GM18526 (cell line): ENCODE measurements around the gene NPTN.

Experiments
- POLR2A ChIP-seq: IDR thresholded peaks from 3 replicates; pipeline ENCODE4 v1.6.1; 2011; ENCODE audit not compliant: insufficient read length; ENCODE audit errors: extremely low read depth

NPTN gene

GRCh38 chr15:73650416-73651126 is 17.4 kb upstream of the NPTN start:
- TF ChIP-seq POLR2A = no peak

DNA sequence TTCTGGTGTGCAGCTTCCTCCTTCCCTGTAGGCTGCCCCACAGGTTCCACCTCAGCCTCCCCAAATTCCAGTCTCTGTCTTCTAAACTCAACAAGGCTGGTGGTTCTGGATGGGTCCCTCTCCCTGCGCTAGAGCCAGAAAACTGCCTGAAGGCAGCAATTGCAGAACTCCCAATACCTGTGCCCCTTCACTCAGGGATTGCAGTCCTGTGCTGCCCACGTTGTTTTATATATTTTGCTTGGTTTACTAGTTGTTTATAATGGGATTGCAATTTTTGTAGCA is 14.8 kb upstream of the NPTN start:
- TF ChIP-seq POLR2A = no peak

DNA sequence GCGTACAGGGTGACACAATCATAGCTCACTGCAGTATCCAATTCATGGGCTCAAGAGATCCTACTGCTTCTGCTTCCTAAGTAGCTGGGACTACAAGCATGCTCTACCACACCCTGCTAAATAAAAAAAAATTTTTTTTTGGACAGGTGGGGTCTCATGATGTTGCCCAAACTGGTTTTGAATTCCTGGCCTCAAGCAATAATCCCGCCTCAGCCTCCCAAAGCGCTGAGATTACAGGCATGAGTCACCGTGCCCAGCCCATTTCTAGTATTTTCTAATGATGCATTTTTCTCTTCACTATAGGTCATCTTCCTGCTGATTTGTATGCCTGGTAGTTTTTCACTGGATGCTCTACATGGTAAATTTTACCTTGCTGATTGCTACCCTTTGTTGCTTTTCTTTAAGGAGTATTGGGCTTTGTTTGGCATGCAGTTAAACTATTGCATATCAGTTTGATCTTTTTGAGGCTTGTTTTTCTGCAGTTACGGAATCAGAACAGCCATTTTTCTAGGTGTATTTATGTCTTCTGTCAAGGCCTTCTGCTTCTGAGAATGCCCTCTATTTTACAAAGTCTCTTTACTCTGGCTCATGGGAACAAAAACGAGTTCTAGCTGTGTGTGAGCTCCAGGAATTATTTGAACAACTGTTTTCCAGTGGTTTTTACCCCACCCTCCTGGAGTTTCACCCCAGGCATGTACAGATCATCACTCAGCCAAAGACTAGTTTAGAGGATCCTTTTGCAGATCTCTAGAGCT is 14.2 kb upstream of the NPTN start:
- TF ChIP-seq POLR2A = no peak

DNA sequence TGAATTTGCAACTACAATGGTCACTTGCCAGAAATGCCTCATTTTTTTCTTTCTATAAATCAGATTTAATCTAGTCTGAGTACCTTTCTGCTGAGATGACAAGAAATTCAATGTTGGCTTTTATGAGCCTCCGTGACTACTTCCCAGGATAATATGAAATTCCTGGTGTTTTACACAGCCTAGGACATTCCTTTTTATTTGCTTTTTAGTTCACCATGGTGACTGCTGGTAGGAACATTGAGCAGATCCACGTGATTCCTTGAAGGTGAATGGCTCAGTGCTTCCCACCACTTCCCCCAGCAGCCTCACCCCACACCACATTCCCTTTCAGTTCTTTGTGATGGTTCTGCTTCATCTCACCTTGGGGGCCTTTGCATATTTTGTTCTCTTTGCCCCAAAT is 4.3 kb upstream of the NPTN start:
- TF ChIP-seq POLR2A = no peak

- TF ChIP-seq POLR2A = no peak
These were observed 854 bp upstream of the NPTN start for GRCh38 chr15:73633991-73634495.

DNA sequence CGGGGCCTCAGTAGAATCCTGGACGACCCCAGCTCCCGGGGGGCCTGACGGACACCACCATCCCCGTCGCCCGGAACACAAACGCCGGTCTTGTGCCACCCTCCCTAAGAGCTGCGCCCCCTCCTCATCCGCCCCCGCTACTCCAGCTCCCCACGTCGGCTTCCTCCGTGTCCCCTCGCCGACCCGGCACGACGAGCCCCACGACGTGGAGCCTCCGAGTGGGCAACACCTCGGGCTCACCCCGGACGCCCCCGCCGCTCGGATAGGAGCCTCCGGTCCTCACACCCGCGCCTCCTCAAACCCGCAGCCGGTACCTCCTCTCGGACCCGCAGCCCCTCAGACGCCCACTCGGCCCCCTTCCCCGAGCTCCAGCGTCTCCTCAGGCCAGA is 525 bp downstream of the NPTN start:
- TF ChIP-seq POLR2A = no peak

GRCh38 chr15:73631915-73632669 is 1.1 kb downstream of the NPTN start:
- TF ChIP-seq POLR2A = no peak

DNA sequence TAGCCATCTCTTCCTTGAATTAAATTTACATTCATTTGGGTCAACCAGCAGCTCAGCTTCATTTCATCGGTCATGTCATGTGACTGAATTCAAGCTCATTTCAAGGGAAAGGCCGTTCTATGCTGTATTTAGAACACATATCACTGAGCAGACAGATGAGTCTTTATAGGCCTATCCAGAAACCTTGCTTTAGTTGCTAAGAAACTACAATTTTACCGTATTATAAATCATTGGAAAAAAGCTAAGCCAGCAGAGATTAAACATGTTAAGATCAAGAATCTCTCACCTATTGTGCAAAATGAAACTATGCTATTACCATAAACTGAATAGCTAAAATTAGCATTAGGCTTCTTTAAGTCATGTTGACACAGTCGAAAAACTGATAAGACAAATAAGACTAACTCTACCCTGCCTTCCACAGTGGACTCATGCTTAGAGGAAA is 2.2 kb downstream of the NPTN start:
- TF ChIP-seq POLR2A = no peak

DNA sequence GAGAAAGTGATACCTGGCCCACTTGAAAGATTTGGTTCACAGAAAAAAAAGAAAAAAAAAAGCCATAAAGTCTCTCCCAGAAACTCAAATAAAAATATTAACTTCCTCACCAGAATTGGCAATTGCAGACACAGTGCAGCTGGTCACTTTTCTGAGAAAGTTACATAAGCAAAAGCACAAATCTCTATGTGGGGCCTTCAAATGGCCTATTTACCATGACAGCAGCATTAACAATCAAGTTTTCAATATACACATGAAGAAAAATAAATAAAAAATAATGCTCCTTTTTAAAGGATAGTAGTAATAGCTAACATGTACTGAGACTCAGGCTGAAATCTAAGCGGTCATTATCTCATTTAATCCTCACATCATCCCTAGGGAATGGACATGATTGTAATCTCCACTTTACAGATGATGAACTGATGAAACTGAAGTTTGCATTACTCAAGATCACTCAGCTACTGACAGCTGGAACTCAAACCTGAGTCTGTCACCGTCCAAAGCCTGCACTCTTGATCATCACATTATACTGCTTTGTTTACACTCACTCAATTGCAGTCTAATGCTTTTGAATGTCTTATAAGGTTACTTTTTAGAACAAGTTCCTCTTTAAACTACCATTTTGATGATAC is 3.3 kb downstream of the NPTN start:
- no peak for TF ChIP-seq POLR2A

DNA sequence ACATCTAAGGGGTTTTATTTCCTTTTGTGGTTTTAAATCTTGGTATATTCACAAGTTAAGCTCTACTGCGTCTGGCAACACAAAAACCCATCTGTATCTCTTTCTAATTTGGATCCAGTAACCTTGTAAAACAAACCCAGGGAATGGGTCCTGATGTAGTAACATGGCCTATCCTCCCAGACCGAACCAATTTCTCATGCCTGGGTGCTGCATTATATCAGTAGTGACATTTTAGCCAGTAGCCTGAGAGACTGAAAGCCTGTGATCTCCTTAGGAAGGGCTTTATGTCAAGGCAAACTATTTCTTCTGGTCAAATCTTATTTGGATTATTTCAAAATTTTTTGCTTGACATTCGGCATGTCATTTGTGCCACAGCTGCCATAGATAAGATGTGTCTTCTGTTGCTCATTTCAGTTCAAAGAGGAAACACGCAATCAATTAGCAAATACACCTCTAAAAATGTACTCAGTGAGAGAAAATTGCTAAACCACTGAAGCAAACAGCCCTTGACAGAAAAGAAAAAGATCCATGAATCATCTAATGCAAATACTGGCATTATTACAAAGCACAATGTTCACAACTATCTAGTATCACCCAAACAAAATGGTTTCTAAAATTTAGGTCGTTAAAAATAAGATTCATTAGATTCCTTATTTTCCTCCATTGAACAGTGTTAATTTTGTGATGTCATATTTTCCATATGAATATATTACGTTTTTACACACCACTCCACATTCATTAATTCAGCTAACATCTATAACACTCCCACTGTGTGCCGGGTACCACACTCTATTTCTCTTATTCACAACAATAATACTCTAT is 4.0 kb downstream of the NPTN start:
- no peak for TF ChIP-seq POLR2A

- no peak for TF ChIP-seq POLR2A
These were observed 5.1 kb downstream of the NPTN start for GRCh38 chr15:73628102-73628501.

- no peak for TF ChIP-seq POLR2A
These were observed 7.1 kb downstream of the NPTN start for GRCh38 chr15:73626072-73626471.

- TF ChIP-seq POLR2A = no peak
These were observed 8.7 kb downstream of the NPTN start for GRCh38 chr15:73624530-73624929.

DNA sequence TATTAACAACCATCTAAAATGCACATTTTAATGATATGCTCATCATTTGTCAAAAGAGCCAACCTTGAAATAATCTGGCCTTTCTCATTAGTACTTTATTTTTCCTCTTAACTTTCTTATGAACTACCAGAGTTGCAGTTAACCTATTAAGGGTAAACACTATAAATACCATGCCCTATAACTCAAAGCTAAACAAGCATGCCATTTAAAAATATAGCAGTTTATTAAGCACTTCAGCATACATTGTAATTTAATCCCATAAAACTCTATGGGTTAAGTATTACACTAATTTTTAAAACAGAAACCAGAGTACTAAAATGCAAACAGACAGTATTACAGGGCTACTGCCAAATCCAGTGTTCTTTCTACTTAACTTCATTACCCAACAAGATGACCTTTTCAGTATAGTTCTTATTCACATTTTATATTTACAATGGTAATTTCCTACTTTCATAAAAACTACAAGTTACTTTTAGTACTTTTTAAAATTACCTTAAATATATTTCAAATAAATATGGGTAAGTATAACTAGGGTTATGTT is 11.8 kb downstream of the NPTN start:
- no peak for TF ChIP-seq POLR2A

DNA sequence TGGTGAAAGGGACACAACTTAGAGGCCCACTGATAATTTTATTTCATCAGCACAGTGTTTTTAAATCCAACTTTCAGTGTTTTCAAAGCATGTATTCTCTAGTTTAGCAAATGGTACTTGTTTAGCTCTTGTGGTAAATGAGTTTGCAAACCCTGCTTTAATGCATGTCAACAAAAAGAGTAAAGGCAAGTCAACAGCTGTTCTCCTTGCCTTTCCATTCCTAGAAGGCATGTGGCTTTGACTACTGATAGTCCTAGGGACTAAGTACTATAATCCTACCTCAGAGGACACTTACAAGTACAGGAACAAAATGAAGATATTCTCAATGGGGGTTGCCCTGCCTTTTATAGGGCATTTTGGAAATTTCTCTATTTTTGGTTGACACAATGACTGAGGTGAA is 13.1 kb downstream of the NPTN start:
- TF ChIP-seq POLR2A = no peak

GRCh38 chr15:73617913-73618312 is 15.3 kb downstream of the NPTN start:
- no peak for TF ChIP-seq POLR2A
